Adrenal gland (tissue), 12 donors: Measurements from ENCODE around the gene TAF1A. TPM values are rescaled to one million over a fixed set of nuclear protein-coding genes. Genes with fewer than 3 reads are reported as not detected.

ENCODE experiments used
- DNase-seq, 7 donors: peaks; one replicate each; pipeline ENCODE4 v3.0.0-alpha.2; 2019 to 2020
- H3K27ac ChIP-seq, 5 donors: fragments of 200-600 bp; sonication (generic) in 4 of 5; 1 replicate in 3 of 5; 2 replicates in 2 of 5; pipeline versions ENCODE4 v1.5.1 to v1.8.0; 2016 to 2020; ENCODE audit warnings: mild to moderate bottlenecking in 1 of 5
- H3K27me3 ChIP-seq: fragments of 200-600 bp; 2 replicates; pipeline ENCODE4 v1.8.0; 2021
- H3K36me3 ChIP-seq, 2 donors: fragments of 200-600 bp; replicated peaks in 1 of 2; 1 replicate in 1 of 2; 2 replicates in 1 of 2; pipeline versions ENCODE4 v1.5.1 to v1.8.0; 2018 to 2022
- H3K4me1 ChIP-seq, 2 donors: fragments of 200-600 bp; replicated peaks in 1 of 2; 1 replicate in 1 of 2; 2 replicates in 1 of 2; pipeline versions ENCODE4 v1.5.1 to v1.8.0; 2018 to 2021
- H3K4me3 ChIP-seq, 4 donors: fragments of 200-600 bp; sonication (generic) in 3 of 4; one replicate each; pipeline ENCODE4 v1.5.1; 2016 to 2018
- H3K9me3 ChIP-seq, 3 donors: fragments of 200-600 bp; sonication (generic) in 1 of 3; replicated peaks in 1 of 3; 1 replicate in 2 of 3; 2 replicates in 1 of 3; pipeline versions ENCODE4 v1.5.1 to v1.8.0; 2016 to 2021
- POLR2A ChIP-seq, 2 donors: fragments of 450-650 bp; IDR thresholded peaks; one replicate each; pipeline ENCODE4 v1.6.1; 2017; ENCODE audit warnings: antibody characterized with exemption in 2 of 2, mild to moderate bottlenecking in 2 of 2, moderate library complexity in 1 of 2
- WGBS, 4 donors: extraction: QIAGEN DNeasy Blood & Tissue Kit in 2 of 4; methylation state at CpG; one replicate each; pipeline versions ENCODE4 v1.1.5 to v1.1.7; 2013 to 2017; 5-methylcytosine and 5-hydroxymethylcytosine counted together
- intact Hi-C, 2 donors: fragments of 100-400 bp; cut with DNase I; formaldehyde crosslinking; loops; one replicate each; pipeline versions ENCODE4 v1.14.1 to v1.15.0; 2022 to 2023
- polyA plus RNA-seq, 3 donors: library from polyadenylated mRNA; stranded (reverse); fragments of 200-250 nt in 2 of 3; fragments of 350-450 nt in 1 of 3; fragmentation: Illumina TruSeq in 1 of 3; extraction: RNeasy Lipid Tissue Mini Kit (QIAGEN cat#74804) in 1 of 3; gene quantifications; one replicate each; pipeline ENCODE4 v1.2.3, GENCODE V29; 2013 to 2014
- total RNA-seq, 9 donors: library from RNA; depleted of rRNA in 4 of 9; stranded (reverse); fragments of >200 nt in 4 of 9; fragments of 120-200 nt in 1 of 9; fragmentation: NEBNext Ultra II Directional in 1 of 9; extraction: Animal tissue kit (Norgen Biotek cat#: 25700) in 1 of 9; gene quantifications; one replicate each; pipeline versions ENCODE4 v1.1.0 to v1.2.4, GENCODE V29; 2013 to 2023
- TF ChIP-seq, protein P1 (sequence below), 6 experiments: fragments of 450-650 bp in 4 of 6; fragments of 200-600 bp in 2 of 6; sonication (generic) in 1 of 6; IDR thresholded peaks; 1 replicate in 5 of 6; 2 replicates in 1 of 6; pipeline versions ENCODE4 v1.5.1 to v1.8.0; 2016 to 2021; ENCODE audit warnings: antibody characterized with exemption in 6 of 6, mild to moderate bottlenecking in 2 of 6, moderate library complexity in 1 of 6
- donor health status: healthy with polysubstance abuse.
- donor health status: Bipolar disorder and iron deficiency.
- donor health status: DM: yes; HTN: yes; CAD: no.
- donor health status: DM: no; HTN: no; CAD: no.
- donor health status: DM: no; HTN: no; CAD: no.
- donor health status: DM: yes; HTN: yes; CAD: no.

Gene TAF1A
- total and polyA plus RNA-seq, 12 donors: 1.4 to 9.6 (median 5.7) TPM

- WGBS, 4 donors: 89 to 98% (median 95%) methylated on average over 2 of the region's 2 CpGs
- Histone ChIP-seq H3K4me1 (peaks cover 7 to 28% of the 10 kb centered on the region in 2 donors), H3K27me3 (no peaks in the 10 kb centered on the region), H3K4me3 (no peak overlapping the region), H3K9me3 (no peaks in the 10 kb centered on the region), H3K36me3 (peaks cover 0 to 20% of the 10 kb centered on the region in 2 donors), H3K27ac (no peak overlapping the region)
- TF ChIP-seq POLR2A (IDR thresholded peaks at IDR 0.05): no peak
- TF ChIP-seq, protein P1, sequence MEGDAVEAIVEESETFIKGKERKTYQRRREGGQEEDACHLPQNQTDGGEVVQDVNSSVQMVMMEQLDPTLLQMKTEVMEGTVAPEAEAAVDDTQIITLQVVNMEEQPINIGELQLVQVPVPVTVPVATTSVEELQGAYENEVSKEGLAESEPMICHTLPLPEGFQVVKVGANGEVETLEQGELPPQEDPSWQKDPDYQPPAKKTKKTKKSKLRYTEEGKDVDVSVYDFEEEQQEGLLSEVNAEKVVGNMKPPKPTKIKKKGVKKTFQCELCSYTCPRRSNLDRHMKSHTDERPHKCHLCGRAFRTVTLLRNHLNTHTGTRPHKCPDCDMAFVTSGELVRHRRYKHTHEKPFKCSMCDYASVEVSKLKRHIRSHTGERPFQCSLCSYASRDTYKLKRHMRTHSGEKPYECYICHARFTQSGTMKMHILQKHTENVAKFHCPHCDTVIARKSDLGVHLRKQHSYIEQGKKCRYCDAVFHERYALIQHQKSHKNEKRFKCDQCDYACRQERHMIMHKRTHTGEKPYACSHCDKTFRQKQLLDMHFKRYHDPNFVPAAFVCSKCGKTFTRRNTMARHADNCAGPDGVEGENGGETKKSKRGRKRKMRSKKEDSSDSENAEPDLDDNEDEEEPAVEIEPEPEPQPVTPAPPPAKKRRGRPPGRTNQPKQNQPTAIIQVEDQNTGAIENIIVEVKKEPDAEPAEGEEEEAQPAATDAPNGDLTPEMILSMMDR (IDR thresholded peaks at IDR 0.05): no peak
- intact Hi-C loops: no loop called here
- DNase-seq: no peak
These were observed 2.9 kb downstream of the TAF1A start for GRCh38 chr1:222586842-222587241.

GRCh38 chr1:222583079-222583478, 6.7 kb downstream of the TAF1A start:
- H3K9me3 ChIP-seq: no peaks in the 10 kb centered on the region
- H3K4me3 ChIP-seq: no peak overlapping the region
- intact Hi-C loops: no loop called here
- no peak for DNase-seq
- H3K4me1 ChIP-seq: peaks cover 0 to 8% of the 10 kb centered on the region in 2 donors
- WGBS, 4 donors: 64 to 79% (median 75%) methylated on average over 5 of the region's 5 CpGs
- H3K36me3 ChIP-seq: peaks cover 0 to 20% of the 10 kb centered on the region in 2 donors
- TF ChIP-seq, protein P1 (IDR thresholded peaks at IDR 0.05): no peak
- no peak for TF ChIP-seq POLR2A (IDR thresholded peaks at IDR 0.05)
- no peak overlapping the region for H3K27ac ChIP-seq
- no peaks in the 10 kb centered on the region for H3K27me3 ChIP-seq

DNA sequence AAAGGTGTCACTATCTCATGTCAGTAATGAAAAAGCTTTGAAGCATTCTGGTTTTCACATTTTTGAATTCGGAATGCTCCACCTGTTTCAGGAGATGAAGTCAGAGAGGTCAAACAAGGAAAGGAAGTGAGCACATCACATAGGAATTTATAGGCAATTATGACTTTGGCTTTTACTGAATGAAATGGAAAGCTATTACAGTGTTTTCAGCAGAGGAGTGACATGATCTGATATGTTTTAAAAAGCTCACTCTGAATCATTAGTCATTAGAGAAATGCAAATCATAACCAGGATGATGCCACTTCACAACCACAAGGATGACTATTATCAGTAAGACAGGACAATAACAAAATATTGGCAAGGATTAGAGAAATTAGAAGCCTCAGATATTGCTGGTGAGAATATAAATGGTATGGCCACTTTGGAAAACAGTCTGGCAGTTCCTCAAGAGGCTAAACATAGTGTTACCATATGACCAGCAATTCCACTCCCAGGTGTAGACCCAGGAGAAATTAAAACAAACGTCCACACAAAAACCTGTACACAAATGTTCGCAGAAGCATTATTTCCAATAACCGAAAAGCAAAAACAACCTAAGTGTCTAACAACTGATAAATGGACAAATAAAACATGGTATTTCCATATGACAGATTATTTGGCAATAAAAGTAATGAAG, 7.5 kb downstream of the TAF1A start:
- no peak overlapping the region for H3K27ac ChIP-seq
- TF ChIP-seq, protein P1 (IDR thresholded peaks at IDR 0.05): no peak
- no peak for TF ChIP-seq POLR2A (IDR thresholded peaks at IDR 0.05)
- DNase-seq: no peak
- H3K27me3 ChIP-seq: no peaks in the 10 kb centered on the region
- H3K4me3 ChIP-seq: no peak overlapping the region
- 88 to 92% (median 91%) methylated on average over 4 of the region's 4 CpGs for WGBS, 4 donors
- intact Hi-C loops: no loop called here
- H3K4me1 ChIP-seq: peaks cover 0 to 6% of the 10 kb centered on the region in 2 donors
- H3K36me3 ChIP-seq: peaks cover 0 to 16% of the 10 kb centered on the region in 2 donors
- H3K9me3 ChIP-seq: no peaks in the 10 kb centered on the region

DNA sequence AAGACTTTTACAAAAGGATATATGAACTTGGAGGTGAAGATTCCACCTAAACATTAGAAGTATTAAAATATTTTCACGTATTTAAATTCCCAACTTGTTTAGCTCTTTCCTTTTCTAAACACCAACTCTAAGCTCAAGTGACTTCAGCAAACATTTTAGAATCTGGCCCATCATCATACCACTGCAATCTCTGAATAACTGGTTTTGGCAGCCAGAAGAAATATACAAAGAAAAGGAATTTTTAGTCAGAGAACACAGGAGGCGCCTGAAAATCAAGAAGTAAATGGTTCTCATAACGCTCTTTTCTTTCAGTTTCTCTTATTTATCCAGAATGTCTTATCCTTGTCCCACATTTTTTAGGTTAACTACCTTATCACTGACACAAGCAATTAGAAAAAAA, 10.4 kb downstream of the TAF1A start:
- intact Hi-C loops: no loop called here
- DNase-seq: no peak
- no peaks in the 10 kb centered on the region for H3K27me3 ChIP-seq
- H3K4me3 ChIP-seq: no peak overlapping the region
- TF ChIP-seq POLR2A (IDR thresholded peaks at IDR 0.05): no peak
- TF ChIP-seq, protein P1 (IDR thresholded peaks at IDR 0.05): no peak
- H3K4me1 ChIP-seq: peaks cover 0 to 5% of the 10 kb centered on the region in 2 donors
- 91 to 98% (median 96%) methylated on average over 3 of the region's 3 CpGs for WGBS, 4 donors
- no peak overlapping the region for H3K27ac ChIP-seq
- peaks cover 0 to 8% of the 10 kb centered on the region in 2 donors for H3K36me3 ChIP-seq
- no peaks in the 10 kb centered on the region for H3K9me3 ChIP-seq
